Mesenchymal stem cell (in vitro differentiated cells and primary cell): ENCODE measurements around the gene ZNF532.
"Not testable (repeated sequence)": the region's sequence is repeated elsewhere in the genome, so short reads cannot be mapped to it uniquely, and the experiment has no call there.

Source experiments
- DNase-seq: peaks from one replicate; pipeline ENCODE4 v3.0.0-alpha.2; 2013
- H2AFZ ChIP-seq: one replicate; pipeline ENCODE4 v1.6.1; 2013; ENCODE audit warnings: low read depth, mild to moderate bottlenecking, control low read depth, inconsistent platforms, low read length, moderate library complexity
- H2AK5ac ChIP-seq: 2 replicates; pipeline ENCODE4 v1.6.1; 2013; ENCODE audit warnings: low read length, moderate library complexity, mild to moderate bottlenecking, inconsistent platforms; ENCODE audit not compliant: severe bottlenecking
- H2BK120ac ChIP-seq: one replicate; pipeline ENCODE4 v1.6.1; 2013; ENCODE audit warnings: low read depth, mild to moderate bottlenecking, inconsistent platforms, low read length, moderate library complexity
- H2BK12ac ChIP-seq, 2 experiments: one replicate each; pipeline ENCODE4 v1.6.1; 2013; ENCODE audit warnings: inconsistent platforms in 2 of 2, low read length in 2 of 2, mild to moderate bottlenecking in 2 of 2, moderate library complexity in 2 of 2, control low read depth in 1 of 2
- H2BK15ac ChIP-seq: one replicate; pipeline ENCODE4 v1.6.1; 2013; ENCODE audit warnings: mild to moderate bottlenecking, low read depth, inconsistent platforms; ENCODE audit not compliant: poor library complexity, severe bottlenecking
- H2BK5ac ChIP-seq: 2 replicates; pipeline ENCODE4 v1.6.1; 2013; ENCODE audit warnings: low read depth, mild to moderate bottlenecking, low read length, control low read depth, inconsistent platforms; ENCODE audit not compliant: poor library complexity, severe bottlenecking
- H3K14ac ChIP-seq, 2 experiments: one replicate each; pipeline ENCODE4 v1.6.1; 2013; ENCODE audit warnings: inconsistent platforms in 2 of 2, low read length in 2 of 2, control low read depth in 1 of 2, mild to moderate bottlenecking in 1 of 2, moderate library complexity in 1 of 2
- H3K18ac ChIP-seq, 2 experiments: one replicate each; pipeline ENCODE4 v1.6.1; 2013; ENCODE audit warnings: inconsistent platforms in 2 of 2, low read length in 2 of 2, control low read depth in 1 of 2, low read depth in 1 of 2, mild to moderate bottlenecking in 1 of 2
- H3K23ac ChIP-seq, 2 experiments: one replicate each; pipeline ENCODE4 v1.6.1; 2013; ENCODE audit warnings: inconsistent platforms in 2 of 2, low read length in 2 of 2, mild to moderate bottlenecking in 2 of 2, moderate library complexity in 2 of 2, control low read depth in 1 of 2
- H3K27ac ChIP-seq: 2 replicates; pipeline ENCODE4 v1.5.1; 2013; ENCODE audit warnings: mild to moderate bottlenecking, moderate library complexity, low read length, control low read depth, inconsistent platforms; ENCODE audit not compliant: poor library complexity, severe bottlenecking
- H3K27me3 ChIP-seq, 2 experiments: 2 replicates each; pipeline versions ENCODE4 v1.6.1 to v1.7.0; 2013; ENCODE audit warnings: low read length in 2 of 2, mild to moderate bottlenecking in 2 of 2, moderate library complexity in 2 of 2, control low read depth in 1 of 2, inconsistent platforms in 1 of 2; ENCODE audit not compliant: control insufficient read depth in 1 of 2, insufficient read depth in 1 of 2
- H3K36me3 ChIP-seq, 2 experiments: 2 replicates each; pipeline versions ENCODE4 v1.6.1 to v1.7.0; 2013; ENCODE audit warnings: low read length in 2 of 2, control low read depth in 1 of 2, inconsistent platforms in 1 of 2, low read depth in 1 of 2, mild to moderate bottlenecking in 1 of 2; ENCODE audit not compliant: insufficient read depth in 2 of 2, control insufficient read depth in 1 of 2
- H3K4ac ChIP-seq, 2 experiments: one replicate each; pipeline ENCODE4 v1.6.1; 2013; ENCODE audit warnings: inconsistent platforms in 2 of 2, low read length in 2 of 2, mild to moderate bottlenecking in 2 of 2, moderate library complexity in 2 of 2, control low read depth in 1 of 2, low read depth in 1 of 2
- H3K4me1 ChIP-seq: 2 replicates; pipeline ENCODE4 v1.6.1; 2013; ENCODE audit warnings: low read depth, low read length, control low read depth; ENCODE audit not compliant: control insufficient read depth, insufficient read depth
- H3K4me2 ChIP-seq: 2 replicates; pipeline ENCODE4 v1.6.1; 2013; ENCODE audit warnings: low read length, mild to moderate bottlenecking, inconsistent platforms; ENCODE audit not compliant: poor library complexity, severe bottlenecking
- H3K4me3 ChIP-seq, 2 experiments: 2 replicates each; pipeline versions ENCODE4 v1.5.1 to v1.7.0; 2013; ENCODE audit warnings: low read length in 2 of 2, mild to moderate bottlenecking in 2 of 2, control low read depth in 1 of 2, low read depth in 1 of 2; ENCODE audit not compliant: insufficient read depth in 1 of 2
- H3K79me1 ChIP-seq: replicated peaks from 2 replicates; pipeline ENCODE4 v1.6.1; 2013; ENCODE audit warnings: mild to moderate bottlenecking, control low read depth, low read length, inconsistent platforms; ENCODE audit not compliant: poor library complexity, severe bottlenecking
- H3K9ac ChIP-seq: 2 replicates; pipeline ENCODE4 v1.7.0; 2013; ENCODE audit warnings: mild to moderate bottlenecking, low read length, moderate library complexity
- H3K9me3 ChIP-seq: 2 replicates; pipeline ENCODE4 v1.7.0; 2013; ENCODE audit warnings: mild to moderate bottlenecking, low read length; ENCODE audit not compliant: control insufficient read depth
- H4K8ac ChIP-seq: one replicate; pipeline ENCODE4 v1.6.1; 2013; ENCODE audit warnings: inconsistent platforms, mild to moderate bottlenecking, low read length, moderate library complexity
- H4K91ac ChIP-seq: one replicate; pipeline ENCODE4 v1.6.1; 2013; ENCODE audit warnings: mild to moderate bottlenecking, low read length, inconsistent platforms
- WGBS: methylation state at CpG from one replicate; pipeline ENCODE4 v1.1.7; 2013; ENCODE audit warnings: mixed read lengths; 5-methylcytosine and 5-hydroxymethylcytosine counted together

Gene ZNF532

GRCh38 chr18:58823412-58823811 lies 41.3 kb upstream of the ZNF532 start:
- Histone ChIP-seq H3K79me1 (no peaks in the 10 kb centered on the region), H3K23ac (no peak overlapping the region), H2BK12ac (no peak overlapping the region), H3K4me2 (no peak overlapping the region), H2BK120ac (no peak overlapping the region), H4K91ac (no peak overlapping the region), H3K27ac (no peak overlapping the region), H2BK15ac (no peak overlapping the region), H4K8ac (no peak overlapping the region), H3K9ac (no peak overlapping the region), H2AFZ (no peak overlapping the region), H3K9me3 (no peaks in the 10 kb centered on the region), H3K4me1 (no peaks in the 10 kb centered on the region), H3K18ac (no peak overlapping the region), H2AK5ac (no peak overlapping the region), H2BK5ac (no peak overlapping the region), H3K4ac (no peak overlapping the region), H3K4me3 (no peak overlapping the region), H3K27me3 (no peaks in the 10 kb centered on the region), H3K36me3 (no peaks in the 10 kb centered on the region), H3K14ac (no peak overlapping the region)
- no peak for DNase-seq
- 56% methylated on average over 2 of the region's 4 CpGs for WGBS

- H2BK5ac ChIP-seq, H2AFZ ChIP-seq, H3K23ac ChIP-seq, H2BK15ac ChIP-seq, H3K27me3 ChIP-seq, H3K4me2 ChIP-seq, H4K91ac ChIP-seq, H3K18ac ChIP-seq, H2BK12ac ChIP-seq, H2AK5ac ChIP-seq, H2BK120ac ChIP-seq, H3K14ac ChIP-seq, H3K9ac ChIP-seq, H3K79me1 ChIP-seq, H4K8ac ChIP-seq, H3K4me3 ChIP-seq, H3K4ac ChIP-seq, DNase-seq, H3K36me3 ChIP-seq, H3K4me1 ChIP-seq, H3K9me3 ChIP-seq, H3K27ac ChIP-seq: not testable (repeated sequence)
- WGBS: 95% methylated on average over 6 of the region's 6 CpGs
These were observed 37.8 kb upstream of the ZNF532 start for GRCh38 chr18:58826926-58827325.

- no peak overlapping the region for H2BK12ac ChIP-seq
These were observed 37.2 kb upstream of the ZNF532 start for GRCh38 chr18:58827428-58827827.

GRCh38 chr18:58827886-58828285 lies 36.8 kb upstream of the ZNF532 start:
- Histone ChIP-seq H3K14ac (no peak overlapping the region), H3K27ac (no peak overlapping the region), H3K4me3 (no peak overlapping the region), H3K79me1 (no peaks in the 10 kb centered on the region), H2AK5ac (no peak overlapping the region), H3K4me1 (no peaks in the 10 kb centered on the region), H3K9ac (no peak overlapping the region), H4K91ac (no peak overlapping the region), H3K4me2 (no peak overlapping the region), H3K4ac (no peak overlapping the region), H3K36me3 (no peaks in the 10 kb centered on the region), H2BK15ac (no peak overlapping the region), H2BK5ac (no peak overlapping the region), H3K23ac (no peak overlapping the region), H2BK120ac (no peak overlapping the region), H3K18ac (peak overlapping the region in 1 of 2 experiments; percentile 16), H4K8ac (no peak overlapping the region), H3K9me3 (no peaks in the 10 kb centered on the region), H2BK12ac (no peak overlapping the region), H3K27me3 (no peaks in the 10 kb centered on the region), H2AFZ (no peak overlapping the region)
- WGBS: 97% methylated on average over 24 of the region's 24 CpGs
- no peak for DNase-seq

More at GRCh38 chr18:58827428-58827827, 37.2 kb upstream of the ZNF532 start:
- H4K8ac ChIP-seq: no peak overlapping the region
- H3K4me3 ChIP-seq: no peak overlapping the region
- H2AK5ac ChIP-seq: no peak overlapping the region
- no peak overlapping the region for H2AFZ ChIP-seq
- H3K23ac ChIP-seq: no peak overlapping the region
- H3K4me2 ChIP-seq: no peak overlapping the region
- no peaks in the 10 kb centered on the region for H3K79me1 ChIP-seq
- H3K14ac ChIP-seq: no peak overlapping the region
- no peaks in the 10 kb centered on the region for H3K27me3 ChIP-seq
- H3K9ac ChIP-seq: no peak overlapping the region
- WGBS: 98% methylated on average over 5 of the region's 5 CpGs
- no peak overlapping the region for H2BK5ac ChIP-seq
- H4K91ac ChIP-seq: no peak overlapping the region
- H2BK120ac ChIP-seq: no peak overlapping the region
- H3K27ac ChIP-seq: no peak overlapping the region
- no peaks in the 10 kb centered on the region for H3K36me3 ChIP-seq
- no peak overlapping the region for H3K4ac ChIP-seq
- no peak for DNase-seq
- no peaks in the 10 kb centered on the region for H3K9me3 ChIP-seq
- H3K18ac ChIP-seq: no peak overlapping the region
- no peak overlapping the region for H2BK15ac ChIP-seq
- no peaks in the 10 kb centered on the region for H3K4me1 ChIP-seq
